Activated CD8-positive, alpha-beta T cell treated with anti-CD3 and anti-CD28 coated beads for 36 hours (primary cell): ENCODE measurements around the gene MICAL3. TPM values are rescaled to one million over a fixed set of nuclear protein-coding genes. Genes with fewer than 3 reads are reported as not detected.
"Not testable (repeated sequence)": the region's sequence is repeated elsewhere in the genome, so short reads cannot be mapped to it uniquely, and the experiment has no call there.

ENCODE experiments used
- ATAC-seq: fragments of 200-7000 bp; cut with Tn5 transposase; one replicate; pipeline ENCODE4 v1.10.0; 2021; ENCODE audit warnings: mild to moderate bottlenecking, moderate library complexity
- CTCF ChIA-PET: fragments of 350-600 bp; sonication (Branson Sonifier 250); formaldehyde crosslinking; loops from one replicate; lab custom pipeline; 2021; ENCODE audit warnings: antibody characterized with exemption; lab: Charles Lee
- POLR2A ChIA-PET: fragments of 350-600 bp; sonication (Branson Sonifier 250); formaldehyde crosslinking; loops from one replicate; lab custom pipeline; 2021; ENCODE audit warnings: antibody characterized with exemption; lab: Charles Lee
- DNase-seq: peaks from one replicate; pipeline ENCODE4 v3.0.0-alpha.2; 2020
- H3K27ac Mint-ChIP-seq: one replicate; pipeline ENCODE4 v1.8.0; 2021; ENCODE audit warnings: mild to moderate bottlenecking, mixed read lengths
- H3K27me3 Mint-ChIP-seq: one replicate; pipeline ENCODE4 v1.8.0; 2021; ENCODE audit warnings: mixed read lengths
- H3K36me3 Mint-ChIP-seq: one replicate; pipeline ENCODE4 v1.8.0; 2021; ENCODE audit warnings: low read depth, mixed read lengths
- H3K4me1 Mint-ChIP-seq: one replicate; pipeline ENCODE4 v1.8.0; 2021; ENCODE audit warnings: low read depth, mixed read lengths
- H3K4me3 Mint-ChIP-seq: one replicate; pipeline ENCODE4 v1.8.0; 2021; ENCODE audit warnings: mild to moderate bottlenecking, moderate library complexity, mixed read lengths
- H3K9me3 Mint-ChIP-seq: one replicate; pipeline ENCODE4 v1.8.0; 2021; ENCODE audit warnings: mixed read lengths
- intact Hi-C: fragments of 100-400 bp; cut with micrococcal nuclease; formaldehyde crosslinking; loops from one replicate; pipeline ENCODE4 v1.10.0; 2022
- total RNA-seq, 2 experiments: library from RNA; stranded (reverse); gene quantifications; one replicate each; pipeline ENCODE4 v1.2.3, GENCODE V29; 2021
- TF ChIP-seq, protein P1 (sequence below): fragments of 200-600 bp; IDR thresholded peaks from one replicate; pipeline ENCODE4 v1.8.0; 2022; ENCODE audit warnings: antibody characterized with exemption, mild to moderate bottlenecking

MICAL3 gene
- total RNA-seq, 2 experiments from 2014 or later: 31.6 to 32.4 TPM

DNA sequence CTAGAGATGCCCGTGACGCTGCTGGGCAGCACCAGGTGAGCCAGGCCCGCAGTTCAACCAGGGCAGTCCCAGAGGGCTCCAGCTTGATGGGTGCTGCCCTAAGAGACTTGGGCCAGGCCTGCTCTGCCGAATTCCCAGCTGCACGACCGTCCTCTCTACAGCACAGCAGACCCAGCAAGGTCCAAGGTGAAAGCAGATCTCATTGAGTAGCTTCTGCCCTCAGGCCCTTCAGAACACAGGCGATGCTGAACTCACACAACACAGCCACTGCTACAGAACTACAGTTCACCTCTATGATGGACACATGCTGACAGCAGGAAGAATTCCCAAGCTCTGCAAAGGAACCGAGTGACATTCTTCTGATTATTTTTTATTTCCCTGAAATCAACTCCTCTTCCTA, 81.6 kb downstream of the MICAL3 start:
- ChIA-PET POLR2A (no interaction called here), CTCF (no interaction called here)
- Mint-ChIP-seq H3K4me1 (no peaks in the 10 kb centered on the region), H3K27me3 (no peaks in the 10 kb centered on the region), H3K9me3 (no peaks in the 10 kb centered on the region), H3K27ac (no peak overlapping the region), H3K4me3 (no peak overlapping the region), H3K36me3 (no peaks in the 10 kb centered on the region)
- ATAC-seq: no peak
- TF ChIP-seq, protein P1, sequence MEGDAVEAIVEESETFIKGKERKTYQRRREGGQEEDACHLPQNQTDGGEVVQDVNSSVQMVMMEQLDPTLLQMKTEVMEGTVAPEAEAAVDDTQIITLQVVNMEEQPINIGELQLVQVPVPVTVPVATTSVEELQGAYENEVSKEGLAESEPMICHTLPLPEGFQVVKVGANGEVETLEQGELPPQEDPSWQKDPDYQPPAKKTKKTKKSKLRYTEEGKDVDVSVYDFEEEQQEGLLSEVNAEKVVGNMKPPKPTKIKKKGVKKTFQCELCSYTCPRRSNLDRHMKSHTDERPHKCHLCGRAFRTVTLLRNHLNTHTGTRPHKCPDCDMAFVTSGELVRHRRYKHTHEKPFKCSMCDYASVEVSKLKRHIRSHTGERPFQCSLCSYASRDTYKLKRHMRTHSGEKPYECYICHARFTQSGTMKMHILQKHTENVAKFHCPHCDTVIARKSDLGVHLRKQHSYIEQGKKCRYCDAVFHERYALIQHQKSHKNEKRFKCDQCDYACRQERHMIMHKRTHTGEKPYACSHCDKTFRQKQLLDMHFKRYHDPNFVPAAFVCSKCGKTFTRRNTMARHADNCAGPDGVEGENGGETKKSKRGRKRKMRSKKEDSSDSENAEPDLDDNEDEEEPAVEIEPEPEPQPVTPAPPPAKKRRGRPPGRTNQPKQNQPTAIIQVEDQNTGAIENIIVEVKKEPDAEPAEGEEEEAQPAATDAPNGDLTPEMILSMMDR: no peak
- intact Hi-C loops: no loop called here
- no peak for DNase-seq

DNA sequence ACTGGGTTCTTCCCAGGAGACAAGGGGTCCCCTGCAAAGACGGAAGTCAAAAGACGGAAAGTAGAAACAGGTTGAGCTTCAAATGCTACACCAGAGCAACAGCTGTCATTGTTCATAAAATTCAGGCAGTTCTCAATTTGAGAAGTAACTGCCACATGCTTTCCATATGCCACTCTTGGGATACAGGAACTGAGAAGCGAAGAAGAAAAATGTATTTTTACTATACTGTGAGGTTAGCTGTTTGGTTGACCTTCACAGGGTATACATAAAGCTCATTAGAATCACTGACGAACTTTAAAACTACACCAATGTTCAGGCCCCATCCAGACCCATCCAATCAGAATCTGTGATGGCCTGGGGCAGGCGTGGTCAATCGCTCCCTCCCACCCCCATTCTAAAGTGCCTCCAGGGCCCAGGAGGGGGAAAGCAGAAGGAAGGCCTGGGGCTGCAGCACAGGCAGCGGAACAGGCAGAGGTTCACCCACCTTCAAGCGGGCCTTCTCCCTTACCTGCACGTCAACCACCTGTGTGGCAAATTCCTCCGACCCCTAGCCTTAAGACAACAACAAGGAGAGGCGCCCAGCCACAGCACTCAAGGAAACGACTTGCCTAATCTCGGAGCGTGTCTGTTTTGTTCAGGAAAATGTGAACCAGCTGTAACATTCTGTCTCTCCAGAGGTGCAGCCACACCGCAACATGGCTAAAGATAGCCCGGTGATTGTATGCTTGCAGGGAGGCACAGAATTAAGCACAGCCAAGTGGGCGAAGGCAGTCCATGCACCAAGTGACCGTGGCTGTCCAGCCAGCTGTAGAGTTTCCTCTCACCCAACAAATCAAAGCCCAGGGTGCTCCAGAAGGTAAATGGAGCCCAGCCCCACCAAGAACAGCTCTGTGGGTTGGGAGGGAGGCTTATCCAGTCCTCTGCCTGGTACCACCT, 82.6 kb downstream of the MICAL3 start:
- TF ChIP-seq, protein P1: no peak
- ChIA-PET CTCF (no interaction called here), POLR2A (no interaction called here)
- no peaks in the 10 kb centered on the region for H3K9me3 Mint-ChIP-seq
- no peak overlapping the region for H3K4me3 Mint-ChIP-seq
- ATAC-seq (no peak), DNase-seq (no peak)
- H3K27me3 Mint-ChIP-seq: no peaks in the 10 kb centered on the region
- H3K36me3 Mint-ChIP-seq: no peaks in the 10 kb centered on the region
- intact Hi-C loops: no loop called here
- H3K4me1 Mint-ChIP-seq: no peaks in the 10 kb centered on the region
- no peak overlapping the region for H3K27ac Mint-ChIP-seq

DNA sequence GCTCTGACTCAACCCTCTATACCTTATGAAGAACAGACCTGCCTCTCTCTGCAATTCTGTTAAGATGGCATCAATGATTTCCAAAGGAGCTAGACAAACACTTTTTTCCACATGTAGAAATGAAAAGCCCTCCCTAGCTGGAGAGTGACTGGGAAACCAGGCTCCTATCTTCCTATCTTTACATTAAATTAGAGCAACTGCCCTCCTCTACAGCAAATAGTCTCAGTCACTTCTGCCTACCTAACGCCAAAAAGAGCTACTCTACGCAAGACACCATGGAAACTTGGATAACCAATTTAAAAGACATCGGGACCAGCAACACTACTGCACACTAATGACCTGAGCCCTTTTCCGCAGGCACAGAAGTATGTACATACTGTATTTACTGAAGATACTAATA, 84.8 kb downstream of the MICAL3 start:
- DNase-seq (no peak), ATAC-seq (no peak)
- no peaks in the 10 kb centered on the region for H3K9me3 Mint-ChIP-seq
- POLR2A ChIA-PET: no interaction called here
- TF ChIP-seq, protein P1: no peak
- intact Hi-C loops: no loop called here
- no peak overlapping the region for H3K4me3 Mint-ChIP-seq
- H3K27me3 Mint-ChIP-seq: no peaks in the 10 kb centered on the region
- H3K36me3 Mint-ChIP-seq: no peaks in the 10 kb centered on the region
- CTCF ChIA-PET: no interaction called here
- no peaks in the 10 kb centered on the region for H3K4me1 Mint-ChIP-seq
- H3K27ac Mint-ChIP-seq: no peak overlapping the region

DNA sequence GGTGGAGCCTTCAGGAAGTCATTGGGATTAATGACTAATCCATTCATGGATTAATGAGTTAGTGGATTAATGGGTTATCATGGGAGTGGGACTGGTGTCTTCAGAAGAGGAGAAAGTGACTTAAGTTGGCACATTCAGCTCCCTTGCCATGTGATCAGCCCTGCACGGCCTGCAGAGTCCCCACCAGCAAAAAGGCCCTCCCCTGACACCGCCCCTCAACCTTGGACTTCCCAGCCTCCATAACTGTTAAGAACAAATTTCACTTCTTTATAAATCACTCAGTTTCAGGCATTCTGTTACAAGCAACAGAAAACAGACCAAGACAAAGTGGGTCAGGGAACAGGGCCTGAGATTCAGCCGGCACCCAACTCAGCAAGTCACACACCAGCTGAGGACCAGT, 85.3 kb downstream of the MICAL3 start:
- ATAC-seq (no peak), DNase-seq (no peak)
- H3K36me3 Mint-ChIP-seq: no peaks in the 10 kb centered on the region
- H3K4me1 Mint-ChIP-seq: no peaks in the 10 kb centered on the region
- ChIA-PET CTCF (no interaction called here), POLR2A (no interaction called here)
- no peaks in the 10 kb centered on the region for H3K9me3 Mint-ChIP-seq
- no peaks in the 10 kb centered on the region for H3K27me3 Mint-ChIP-seq
- intact Hi-C loops: no loop called here
- TF ChIP-seq, protein P1: no peak
- H3K27ac Mint-ChIP-seq: no peak overlapping the region
- H3K4me3 Mint-ChIP-seq: no peak overlapping the region

DNA sequence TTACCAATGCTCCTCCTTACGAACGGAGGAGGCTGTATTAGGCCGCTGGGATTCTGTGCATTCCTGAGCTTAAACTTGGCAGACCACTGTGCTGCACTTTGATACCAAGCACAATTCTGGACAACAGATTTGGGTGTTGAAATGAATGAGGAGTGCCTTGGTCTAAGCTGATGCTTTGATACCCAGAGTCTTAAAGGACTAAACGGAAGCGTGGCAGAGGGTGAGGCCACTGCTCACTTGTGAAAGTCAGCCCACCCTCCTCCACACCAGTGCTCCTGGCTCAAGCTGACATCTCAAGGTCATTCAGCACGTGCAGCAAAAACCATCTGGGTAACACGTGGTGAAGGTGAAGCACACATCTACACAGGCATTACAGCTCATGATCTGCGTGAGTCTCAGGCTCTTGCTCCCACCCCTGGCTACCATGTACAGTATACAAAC, 85.9 kb downstream of the MICAL3 start:
- Mint-ChIP-seq H3K36me3 (no peaks in the 10 kb centered on the region), H3K27me3 (no peaks in the 10 kb centered on the region), H3K4me3 (no peak overlapping the region), H3K9me3 (no peaks in the 10 kb centered on the region), H3K27ac (no peak overlapping the region), H3K4me1 (no peaks in the 10 kb centered on the region)
- intact Hi-C loops: no loop called here
- TF ChIP-seq, protein P1: no peak
- ATAC-seq: no peak
- ChIA-PET CTCF (no interaction called here), POLR2A (interaction anchor here (0.6 kb wide), 1 partner anchor 118 kb away, joined by 3 read pairs; no protein-coding TSS in a partner anchor)
- no peak for DNase-seq

DNA sequence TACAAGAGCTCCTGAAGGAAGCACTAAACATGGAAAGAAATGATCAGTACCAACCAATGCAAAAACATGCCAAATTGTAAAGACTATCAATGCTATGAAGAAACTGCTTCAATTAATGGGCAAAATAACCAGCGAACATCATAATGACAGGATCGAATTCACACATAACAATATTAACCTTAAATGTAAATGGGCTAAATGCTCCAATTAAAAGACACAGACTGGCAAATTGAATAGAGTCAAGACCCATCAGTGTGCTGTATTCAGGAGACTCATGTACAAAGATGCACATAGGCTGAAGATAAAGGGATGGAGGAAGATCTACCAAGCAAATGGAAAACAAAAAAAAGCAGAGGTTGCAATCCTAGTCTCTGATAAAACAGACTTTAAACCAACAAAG, 91.9 kb downstream of the MICAL3 start:
- POLR2A ChIA-PET, intact Hi-C loops, ATAC-seq, H3K36me3 Mint-ChIP-seq, CTCF ChIA-PET, H3K9me3 Mint-ChIP-seq, DNase-seq, H3K27me3 Mint-ChIP-seq, H3K4me3 Mint-ChIP-seq, H3K27ac Mint-ChIP-seq: not testable (repeated sequence)
- peaks cover 13% of the 10 kb centered on the region for H3K4me1 Mint-ChIP-seq
